ENCODE results near the gene NTN1.

NTN1 gene

GRCh38 chr17:9004132-9004960 is 17.0 kb upstream of the NTN1 start:
- H4K20me1 ChIP-seq (ENCODE audit: insufficient read depth), result no peaks in the 10 kb centered on the region
- no peaks in the 10 kb centered on the region for H3K36me3 ChIP-seq (ENCODE audit: insufficient read depth)
- no peak overlapping the region for H3K4me2 ChIP-seq
- no peak overlapping the region for H2AFZ ChIP-seq (ENCODE audit: low read depth)
- no peak overlapping the region for H3K27ac ChIP-seq
- no peaks in the 10 kb centered on the region for H3K27me3 ChIP-seq (ENCODE audit: insufficient read depth, low read depth)
- no peaks in the 10 kb centered on the region for H3K4me1 ChIP-seq (ENCODE audit: low read depth, poor library complexity, severe bottlenecking)
- H3K79me2 ChIP-seq (ENCODE audit: insufficient read depth, low read depth), result no peaks in the 10 kb centered on the region
- no peak overlapping the region for H3K4me3 ChIP-seq (IDR thresholded peaks at IDR 0.05; ENCODE audit: insufficient read depth, low read depth, low read length)
- H3K9ac ChIP-seq, result no peak overlapping the region
- no peak for TF ChIP-seq CTCF (conservative IDR thresholded peaks at IDR 0.05; ENCODE audit: low read depth, low read length)

GRCh38 chr17:9004961-9005285 is 16.4 kb upstream of the NTN1 start:
- Histone ChIP-seq H2AFZ (ENCODE audit: low read depth) (no peak overlapping the region), H3K27ac (no peak overlapping the region), H3K9ac (no peak overlapping the region), H3K4me1 (ENCODE audit: low read depth, poor library complexity, severe bottlenecking) (no peaks in the 10 kb centered on the region), H3K27me3 (ENCODE audit: insufficient read depth, low read depth) (no peaks in the 10 kb centered on the region), H3K36me3 (ENCODE audit: insufficient read depth) (no peaks in the 10 kb centered on the region), H3K79me2 (ENCODE audit: insufficient read depth, low read depth) (no peaks in the 10 kb centered on the region), H3K4me2 (no peak overlapping the region), H3K4me3 (IDR thresholded peaks at IDR 0.05; ENCODE audit: insufficient read depth, low read depth, low read length) (no peak overlapping the region), H4K20me1 (ENCODE audit: insufficient read depth) (no peaks in the 10 kb centered on the region)
- TF ChIP-seq CTCF (conservative IDR thresholded peaks at IDR 0.05; ENCODE audit: low read depth, low read length), result no peak

GRCh38 chr17:9006175-9006767 is 15.0 kb upstream of the NTN1 start:
- no peak for TF ChIP-seq CTCF (conservative IDR thresholded peaks at IDR 0.05; ENCODE audit: low read depth, low read length)
- Histone ChIP-seq H3K27ac (no peak overlapping the region), H4K20me1 (ENCODE audit: insufficient read depth) (no peaks in the 10 kb centered on the region), H2AFZ (ENCODE audit: low read depth) (no peak overlapping the region), H3K27me3 (ENCODE audit: insufficient read depth, low read depth) (no peaks in the 10 kb centered on the region), H3K4me3 (IDR thresholded peaks at IDR 0.05; ENCODE audit: insufficient read depth, low read depth, low read length) (no peak overlapping the region), H3K36me3 (ENCODE audit: insufficient read depth) (no peaks in the 10 kb centered on the region), H3K9ac (no peak overlapping the region), H3K79me2 (ENCODE audit: insufficient read depth, low read depth) (no peaks in the 10 kb centered on the region), H3K4me2 (no peak overlapping the region), H3K4me1 (ENCODE audit: low read depth, poor library complexity, severe bottlenecking) (no peaks in the 10 kb centered on the region)

- Histone ChIP-seq H4K20me1 (ENCODE audit: insufficient read depth) (no peaks in the 10 kb centered on the region), H3K27me3 (ENCODE audit: insufficient read depth, low read depth) (no peaks in the 10 kb centered on the region), H3K4me3 (IDR thresholded peaks at IDR 0.05; ENCODE audit: insufficient read depth, low read depth, low read length) (no peak overlapping the region), H3K4me2 (no peak overlapping the region), H3K79me2 (ENCODE audit: insufficient read depth, low read depth) (no peaks in the 10 kb centered on the region), H3K27ac (no peak overlapping the region), H3K4me1 (ENCODE audit: low read depth, poor library complexity, severe bottlenecking) (no peaks in the 10 kb centered on the region), H3K9ac (no peak overlapping the region), H2AFZ (ENCODE audit: low read depth) (no peak overlapping the region), H3K36me3 (ENCODE audit: insufficient read depth) (no peaks in the 10 kb centered on the region)
- TF ChIP-seq CTCF (conservative IDR thresholded peaks at IDR 0.05; ENCODE audit: low read depth, low read length), result no peak
These were observed 14.1 kb upstream of the NTN1 start for GRCh38 chr17:9007052-9007714.

Measured in KMS-11 (cell line).